SK-N-SH (cell line): ENCODE results near the gene DMAP1.
"Not testable (repeated sequence)": the region's sequence is repeated elsewhere in the genome, so short reads cannot be mapped to it uniquely, and the experiment has no call there.

ENCODE experiments used
- CTCF ChIP-seq: fragments of 200-600 bp; sonication (generic); IDR thresholded peaks from 2 replicates; pipeline ENCODE4 v1.6.1; 2017; ENCODE audit warnings: antibody characterized with exemption, mild to moderate bottlenecking, moderate library complexity
- TF ChIP-seq, protein P1 (sequence below): fragments of 150-350 bp; IDR thresholded peaks from 2 replicates; pipeline ENCODE4 v1.6.1; 2017; ENCODE audit warnings: antibody characterized with exemption, low read length, low read depth, borderline replicate concordance

GRCh38 chr1:44206545-44206944, 6.7 kb upstream of the DMAP1 start:
- TF ChIP-seq CTCF, result not testable (repeated sequence)
- TF ChIP-seq, protein P1, sequence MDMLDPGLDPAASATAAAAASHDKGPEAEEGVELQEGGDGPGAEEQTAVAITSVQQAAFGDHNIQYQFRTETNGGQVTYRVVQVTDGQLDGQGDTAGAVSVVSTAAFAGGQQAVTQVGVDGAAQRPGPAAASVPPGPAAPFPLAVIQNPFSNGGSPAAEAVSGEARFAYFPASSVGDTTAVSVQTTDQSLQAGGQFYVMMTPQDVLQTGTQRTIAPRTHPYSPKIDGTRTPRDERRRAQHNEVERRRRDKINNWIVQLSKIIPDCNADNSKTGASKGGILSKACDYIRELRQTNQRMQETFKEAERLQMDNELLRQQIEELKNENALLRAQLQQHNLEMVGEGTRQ, result not testable (repeated sequence)
